HEK293 (cell line): ENCODE data around the gene BRMS1L.

Source experiments
- CTCF ChIA-PET: fragments of 350-600 bp; formaldehyde crosslinking; extraction: SDS; loops from one replicate; lab custom pipeline; 2021; ENCODE audit warnings: antibody characterized with exemption; lab: Yijun Ruan, JAX
- POLR2A ChIA-PET: fragments of 300-600 bp; formaldehyde crosslinking; extraction: SDS; loops from one replicate; lab custom pipeline; 2020; ENCODE audit warnings: antibody characterized with exemption, inconsistent platforms; lab: Yijun Ruan, JAX
- H3K27ac ChIP-seq: fragments of 200-500 bp; sonication (Bioruptor generic); 2 replicates; pipeline ENCODE4 v1.5.1; 2014; ENCODE audit warnings: low read depth, low read length, control low read depth, inconsistent platforms; ENCODE audit errors: extremely low read depth
- H3K36me3 ChIP-seq, 2 experiments: fragments of 200-500 bp in 1 of 2; sonication (Bioruptor generic) in 1 of 2; 1 replicate in 1 of 2; 2 replicates in 1 of 2; pipeline ENCODE4 v1.5.1; 2014 to 2017; ENCODE audit warnings: inconsistent platforms in 2 of 2, low read length in 2 of 2; ENCODE audit not compliant: control insufficient read depth in 2 of 2, insufficient read depth in 1 of 2
- H3K4me1 ChIP-seq: fragments of 200-500 bp; sonication (Bioruptor generic); 2 replicates; pipeline ENCODE4 v1.5.1; 2014; ENCODE audit warnings: mild to moderate bottlenecking, low read length, inconsistent platforms; ENCODE audit not compliant: control insufficient read depth, insufficient read depth
- H3K4me3 ChIP-seq: 2 replicates; pipeline ENCODE4 v1.5.1; 2011; ENCODE audit warnings: low read depth, mild to moderate bottlenecking, control low read depth, low read length, moderate library complexity
- H3K9me3 ChIP-seq: fragments of 200-500 bp; sonication (Bioruptor generic); 2 replicates; pipeline ENCODE4 v1.5.1; 2014; ENCODE audit warnings: low read depth, low read length, inconsistent platforms; ENCODE audit not compliant: control insufficient read depth, insufficient read depth
- CTCF ChIP-seq: fragments of 450-650 bp; formaldehyde crosslinking; IDR thresholded peaks from 2 replicates; pipeline ENCODE4 v1.5.1; 2016; ENCODE audit warnings: missing biosample characterization, missing genetic modification characterization
- GLI2 ChIP-seq: fragments of 450-650 bp; formaldehyde crosslinking; IDR thresholded peaks from 2 replicates; pipeline ENCODE4; 2017; ENCODE audit warnings: missing biosample characterization, missing genetic modification characterization, low read depth, borderline replicate concordance
- GLIS1 ChIP-seq: fragments of 450-650 bp; formaldehyde crosslinking; IDR thresholded peaks from 2 replicates; pipeline ENCODE4 v1.5.1; 2016; ENCODE audit warnings: missing biosample characterization, missing genetic modification characterization
- GLIS2 ChIP-seq: fragments of 450-650 bp; formaldehyde crosslinking; IDR thresholded peaks from 2 replicates; pipeline ENCODE4 v1.5.1; 2016; ENCODE audit warnings: missing biosample characterization, missing genetic modification characterization
- MYNN ChIP-seq: fragments of 450-650 bp; formaldehyde crosslinking; IDR thresholded peaks from 2 replicates; pipeline ENCODE4 v1.5.1; 2016; ENCODE audit warnings: missing biosample characterization, missing genetic modification characterization, borderline replicate concordance
- MZF1 ChIP-seq: fragments of 450-650 bp; formaldehyde crosslinking; IDR thresholded peaks from 2 replicates; pipeline ENCODE4 v1.5.1; 2017; ENCODE audit warnings: missing biosample characterization, missing genetic modification characterization, borderline replicate concordance
- PBX3 ChIP-seq: sonication (generic); formaldehyde crosslinking; IDR thresholded peaks from 2 replicates; pipeline ENCODE4 v1.8.1; 2022; ENCODE audit warnings: mild to moderate bottlenecking, moderate library complexity, missing genetic modification reagents
- SP3 ChIP-seq: fragments of 450-650 bp; formaldehyde crosslinking; IDR thresholded peaks from 2 replicates; pipeline ENCODE4 v1.5.1; 2016; ENCODE audit warnings: missing biosample characterization, missing genetic modification characterization
- TSHZ1 ChIP-seq: fragments of 450-650 bp; formaldehyde crosslinking; IDR thresholded peaks from 2 replicates; pipeline ENCODE4 v1.5.1; 2016; ENCODE audit warnings: missing biosample characterization, missing genetic modification characterization, borderline replicate concordance
- ZNF157 ChIP-seq: fragments of 450-650 bp; formaldehyde crosslinking; IDR thresholded peaks from 2 replicates; pipeline ENCODE4 v1.5.1; 2016; ENCODE audit warnings: missing biosample characterization, missing genetic modification characterization
- ZNF169 ChIP-seq: fragments of 450-650 bp; formaldehyde crosslinking; IDR thresholded peaks from 2 replicates; pipeline ENCODE4 v1.5.1; 2016; ENCODE audit warnings: missing biosample characterization, missing genetic modification characterization
- ZNF280D ChIP-seq: fragments of 450-650 bp; formaldehyde crosslinking; IDR thresholded peaks from 2 replicates; pipeline ENCODE4 v1.5.1; 2016; ENCODE audit warnings: missing biosample characterization, missing genetic modification characterization
- ZNF335 ChIP-seq: fragments of 450-650 bp; formaldehyde crosslinking; conservative IDR thresholded peaks from 2 replicates; pipeline ENCODE4 v1.5.1; 2016; ENCODE audit warnings: missing biosample characterization, missing genetic modification characterization
- ZNF366 ChIP-seq: fragments of 450-650 bp; formaldehyde crosslinking; conservative IDR thresholded peaks from 2 replicates; pipeline ENCODE4 v1.5.1; 2016; ENCODE audit warnings: missing biosample characterization, missing genetic modification characterization
- ZNF544 ChIP-seq: fragments of 450-650 bp; formaldehyde crosslinking; IDR thresholded peaks from 2 replicates; pipeline ENCODE4 v1.5.0; 2017; ENCODE audit warnings: missing biosample characterization, missing genetic modification characterization
- ZNF639 ChIP-seq: fragments of 450-650 bp; formaldehyde crosslinking; IDR thresholded peaks from 2 replicates; pipeline ENCODE4 v1.5.1; 2016; ENCODE audit warnings: missing biosample characterization, missing genetic modification characterization
- ZNF692 ChIP-seq: fragments of 450-650 bp; formaldehyde crosslinking; IDR thresholded peaks from 2 replicates; pipeline ENCODE4 v1.5.1; 2016; ENCODE audit warnings: missing biosample characterization, missing genetic modification characterization
- ZNF701 ChIP-seq: fragments of 450-650 bp; formaldehyde crosslinking; IDR thresholded peaks from 2 replicates; pipeline ENCODE4 v1.5.1; 2016; ENCODE audit warnings: missing biosample characterization, missing genetic modification characterization

The BRMS1L gene

GRCh38 chr14:35808638-35809563 is 17.2 kb upstream of the BRMS1L start, which contains the start of gene RALGAPA1 (continued):
- TF ChIP-seq ZNF335 (peak; percentile 57), ZNF639 (tag by site-specific recombination) (0 out of 2 replicates have a peak, but pooled peaks have one; percentile 37), GLIS2 (tag by site-specific recombination) (peak; percentile 45), CTCF (tag by site-specific recombination) (peak; percentile 19; the same call in 1 of the 2 replicates), SP3 (tag by site-specific recombination) (peak; percentile 16; the same call in 1 of the 2 replicates), ZNF692 (tag by site-specific recombination) (peak; percentile 84), GLIS1 (tag by site-specific recombination) (peak; percentile 35; the same call in 1 of the 2 replicates)

- peaks cover 0 to 7% of the 10 kb centered on the region in 2 experiments; a peak in 1 of 3 replicates for H3K36me3 ChIP-seq
- no peak overlapping the region for H3K4me3 ChIP-seq
- H3K4me1 ChIP-seq, result peaks cover 7% of the 10 kb centered on the region; the same call in 1 of the 2 replicates
- POLR2A ChIA-PET, result interaction anchor here (1.3 kb wide), 1 partner anchor 17 kb away, joined by 25 read pairs; the partner anchor contains the start of gene BRMS1L
- no peaks in the 10 kb centered on the region for H3K9me3 ChIP-seq
- TF ChIP-seq ZNF366 (tag by site-specific recombination) (no peak), GLI2 (tag by site-specific recombination) (0 out of 2 replicates have a peak, but pooled peaks have one; percentile 2), MYNN (no peak), ZNF701 (tag by site-specific recombination) (no peak)
- CTCF ChIA-PET, result no interaction called here
- H3K27ac ChIP-seq, result peak overlapping the region; percentile 95; the same call in 1 of the 2 replicates
Measured at GRCh38 chr14:35809597-35809996, 16.5 kb upstream of the BRMS1L start.

- no peaks in the 10 kb centered on the region for H3K36me3 ChIP-seq
- H3K27ac ChIP-seq, result no peak overlapping the region
- POLR2A ChIA-PET, result no interaction called here
- CTCF ChIA-PET, result no interaction called here
- H3K9me3 ChIP-seq, result no peaks in the 10 kb centered on the region
- H3K4me1 ChIP-seq, result peaks cover 7% of the 10 kb centered on the region; the same call in 1 of the 2 replicates
- H3K4me3 ChIP-seq, result no peak overlapping the region
- TF ChIP-seq ZNF280D (tag by site-specific recombination) (no peak), ZNF544 (tag by site-specific recombination) (no peak), PBX3 (CRISPR knock-in tag) (no peak), TSHZ1 (tag by site-specific recombination) (no peak), ZNF169 (tag by site-specific recombination) (no peak), MZF1 (tag by site-specific recombination) (no peak), MYNN (no peak), ZNF157 (tag by site-specific recombination) (no peak)
Measured at GRCh38 chr14:35810963-35811362, 15.2 kb upstream of the BRMS1L start.
